ENCODE results near the gene MOSPD2.

DNA sequence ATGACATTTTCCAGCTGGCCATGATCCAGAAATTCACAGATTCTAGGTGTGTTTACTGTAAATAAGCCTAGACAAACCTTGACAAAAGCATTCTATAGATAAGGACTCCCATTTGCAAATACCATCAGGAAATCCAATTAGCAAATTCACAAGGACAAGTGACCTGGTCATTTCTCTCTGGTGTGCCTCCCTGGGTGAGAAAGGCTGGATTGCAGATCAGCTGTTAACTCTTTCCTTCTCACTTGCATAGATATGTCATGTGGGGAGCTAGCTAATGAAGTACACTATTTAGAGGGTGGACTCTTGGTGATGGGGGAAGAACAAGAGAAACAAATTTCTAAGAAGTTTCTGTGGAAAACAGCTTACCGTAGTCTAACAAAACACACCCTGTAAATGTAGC is 58.9 kb downstream of the MOSPD2 start:
- TF ChIP-seq ZFP30 (CRISPR knock-in tag; IDR thresholded peaks at IDR 0.05) (no peak), ISL1 (CRISPR knock-in tag; IDR thresholded peaks at IDR 0.05) (no peak), ARNTL (CRISPR knock-in tag; IDR thresholded peaks at IDR 0.05; ENCODE audit: borderline replicate concordance, low read depth) (no peak), CSDC2 (CRISPR knock-in tag; IDR thresholded peaks at IDR 0.05) (no peak), ZNF565 (CRISPR knock-in tag; conservative IDR thresholded peaks at IDR 0.05; ENCODE audit: low read depth) (no peak), ZNF8 (CRISPR knock-in tag; IDR thresholded peaks at IDR 0.05) (no peak)
- TF ChIP-seq, protein P1, sequence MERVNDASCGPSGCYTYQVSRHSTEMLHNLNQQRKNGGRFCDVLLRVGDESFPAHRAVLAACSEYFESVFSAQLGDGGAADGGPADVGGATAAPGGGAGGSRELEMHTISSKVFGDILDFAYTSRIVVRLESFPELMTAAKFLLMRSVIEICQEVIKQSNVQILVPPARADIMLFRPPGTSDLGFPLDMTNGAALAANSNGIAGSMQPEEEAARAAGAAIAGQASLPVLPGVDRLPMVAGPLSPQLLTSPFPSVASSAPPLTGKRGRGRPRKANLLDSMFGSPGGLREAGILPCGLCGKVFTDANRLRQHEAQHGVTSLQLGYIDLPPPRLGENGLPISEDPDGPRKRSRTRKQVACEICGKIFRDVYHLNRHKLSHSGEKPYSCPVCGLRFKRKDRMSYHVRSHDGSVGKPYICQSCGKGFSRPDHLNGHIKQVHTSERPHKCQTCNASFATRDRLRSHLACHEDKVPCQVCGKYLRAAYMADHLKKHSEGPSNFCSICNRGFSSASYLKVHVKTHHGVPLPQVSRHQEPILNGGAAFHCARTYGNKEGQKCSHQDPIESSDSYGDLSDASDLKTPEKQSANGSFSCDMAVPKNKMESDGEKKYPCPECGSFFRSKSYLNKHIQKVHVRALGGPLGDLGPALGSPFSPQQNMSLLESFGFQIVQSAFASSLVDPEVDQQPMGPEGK (CRISPR knock-in tag; IDR thresholded peaks at IDR 0.05; ENCODE audit: borderline replicate concordance): no peak
